HG02623 (cell line): ENCODE results near the gene SPRTN.

Experiments used
- ATAC-seq: cut with Tn5 transposase; IDR thresholded peaks from one replicate; pipeline ENCODE4 v1.9.1; 2021; ENCODE audit warnings: moderate library complexity; ENCODE audit not compliant: unreplicated experiment

SPRTN gene

GRCh38 chr1:231338270-231339128 lies at the start of gene SPRTN:
SPRTN (plus strand) TSS chr1:231338293; CDS start chr1:231338384, 91 bp downstream.
- peak; percentile 5 for ATAC-seq

DNA sequence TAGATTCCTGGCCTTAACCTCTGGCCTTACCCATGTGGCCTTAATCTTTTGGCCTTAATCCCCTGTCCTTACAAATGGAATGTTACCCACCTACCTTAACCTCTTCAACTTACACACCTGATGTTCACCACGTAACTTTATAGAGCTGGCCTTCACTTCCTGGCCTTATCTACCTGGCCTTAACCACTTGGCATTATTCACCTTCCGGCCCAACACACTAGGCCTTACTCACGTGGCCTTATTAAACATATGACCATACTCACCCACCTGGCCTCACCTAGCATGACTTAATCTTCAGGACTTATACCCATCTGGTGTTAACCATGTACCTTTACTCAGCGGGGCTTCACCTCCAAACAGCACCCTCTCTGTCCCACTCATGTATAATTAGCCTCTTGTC lies 42.2 kb upstream of the SPRTN start:
- ATAC-seq, result no peak

GRCh38 chr1:231301990-231302389 lies 36.1 kb upstream of the SPRTN start:
- ATAC-seq, result no peak

GRCh38 chr1:231310391-231310934 lies 27.6 kb upstream of the SPRTN start:
- ATAC-seq, result no peak

- no peak for ATAC-seq
Observed at GRCh38 chr1:231311720-231312431, 26.2 kb upstream of the SPRTN start.

GRCh38 chr1:231312432-231312788 lies 25.7 kb upstream of the SPRTN start:
- ATAC-seq, result no peak

DNA sequence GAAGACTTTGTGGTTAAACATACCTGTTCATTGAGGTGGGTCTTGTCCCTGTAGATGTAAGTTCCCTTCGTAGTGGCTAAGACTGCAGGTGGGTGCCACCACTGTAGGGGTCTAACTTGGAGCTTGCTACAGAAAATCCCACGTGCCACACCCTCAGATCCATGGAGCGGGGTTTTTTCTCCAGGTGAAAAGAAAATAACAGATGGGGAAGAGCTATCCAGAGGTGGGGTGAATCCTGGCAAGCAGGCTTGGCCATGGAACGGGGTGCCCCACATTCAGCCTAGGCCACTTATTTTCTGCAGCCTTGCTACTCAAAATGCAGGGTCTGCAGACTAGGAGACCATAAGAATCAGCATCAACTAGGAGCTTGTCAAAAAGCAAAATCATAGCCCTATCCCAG lies 24.4 kb upstream of the SPRTN start:
- ATAC-seq, result no peak

DNA sequence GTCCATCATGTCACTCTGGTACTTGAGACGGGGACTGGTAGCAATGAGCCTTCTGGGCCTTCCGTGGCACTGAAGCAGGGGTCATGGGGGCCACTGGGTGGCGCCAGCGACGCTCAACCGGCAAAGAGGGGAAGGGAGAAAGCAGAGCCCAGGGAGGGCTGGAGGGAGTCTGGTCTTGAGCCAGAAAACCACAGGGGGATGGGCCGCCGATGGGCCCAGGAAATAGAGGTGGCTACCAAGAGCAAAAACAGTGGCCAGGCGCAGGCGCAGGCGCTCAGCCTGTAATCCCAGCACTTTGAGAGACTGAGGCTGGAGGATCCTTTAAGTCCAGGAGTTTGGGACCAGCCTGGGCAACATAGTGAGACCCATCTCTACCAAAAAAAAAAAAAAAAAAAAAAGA lies 22.2 kb upstream of the SPRTN start:
- no peak for ATAC-seq

GRCh38 chr1:231317306-231318014 lies 20.6 kb upstream of the SPRTN start:
- no peak for ATAC-seq

DNA sequence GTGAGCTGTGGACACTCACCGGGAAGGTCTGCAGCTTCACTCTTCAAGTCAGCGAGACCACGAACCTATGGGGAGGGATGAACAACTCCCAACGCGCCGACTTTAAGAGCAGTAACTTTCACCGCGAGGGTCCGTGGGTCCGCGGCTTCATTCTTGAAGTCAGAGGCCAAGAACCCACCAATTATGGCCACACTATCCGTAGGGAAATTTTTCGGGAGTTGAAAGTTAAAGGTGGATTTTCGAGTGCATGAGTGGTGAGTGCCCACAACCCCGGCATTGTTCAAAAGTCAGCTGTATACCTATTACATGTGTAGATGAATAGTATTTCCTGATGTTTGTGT lies 20.1 kb upstream of the SPRTN start:
- ATAC-seq, result no peak

DNA sequence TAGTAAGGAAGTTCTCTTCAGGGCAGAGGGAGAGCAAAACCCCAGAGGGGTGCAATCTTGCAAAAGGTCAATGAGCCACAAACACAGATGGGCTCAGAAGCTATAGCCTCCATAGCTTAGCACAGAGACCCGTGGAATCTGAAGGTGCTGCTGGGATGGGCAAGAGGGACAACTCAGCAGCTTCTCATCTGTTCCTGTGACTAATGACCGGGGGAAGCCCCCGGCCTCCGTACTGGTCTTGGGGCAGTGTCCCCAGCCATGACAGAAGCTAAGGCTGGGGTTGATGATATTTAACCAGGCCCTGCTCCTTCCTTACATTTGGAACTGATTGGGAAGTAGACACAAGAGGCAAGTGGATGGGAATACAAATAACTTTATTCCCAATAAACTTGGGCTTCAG lies 19.5 kb upstream of the SPRTN start:
- ATAC-seq, result no peak

- no peak for ATAC-seq
Observed at GRCh38 chr1:231319080-231319479, 19.0 kb upstream of the SPRTN start.

GRCh38 chr1:231322880-231323530 lies 15.1 kb upstream of the SPRTN start:
- ATAC-seq, result no peak

DNA sequence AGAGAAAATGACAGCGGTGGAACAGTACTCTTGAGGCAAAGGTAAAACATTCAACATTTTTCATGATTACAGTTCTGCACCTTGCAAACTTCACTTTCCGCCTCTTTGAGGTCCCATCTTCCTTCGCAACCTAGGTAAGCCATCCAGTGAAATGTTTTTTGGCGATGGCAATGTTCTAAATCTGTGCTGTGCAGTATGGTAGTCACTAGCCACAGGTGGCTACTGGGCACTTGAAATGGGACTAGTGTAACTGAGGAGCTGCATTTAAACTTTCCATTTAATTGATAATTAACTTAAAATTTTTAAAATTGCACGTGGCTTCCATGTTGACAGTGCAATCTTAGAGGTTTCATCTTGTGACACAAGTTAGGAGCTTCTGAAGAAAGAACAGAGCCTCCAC lies 13.4 kb upstream of the SPRTN start:
- no peak for ATAC-seq

DNA sequence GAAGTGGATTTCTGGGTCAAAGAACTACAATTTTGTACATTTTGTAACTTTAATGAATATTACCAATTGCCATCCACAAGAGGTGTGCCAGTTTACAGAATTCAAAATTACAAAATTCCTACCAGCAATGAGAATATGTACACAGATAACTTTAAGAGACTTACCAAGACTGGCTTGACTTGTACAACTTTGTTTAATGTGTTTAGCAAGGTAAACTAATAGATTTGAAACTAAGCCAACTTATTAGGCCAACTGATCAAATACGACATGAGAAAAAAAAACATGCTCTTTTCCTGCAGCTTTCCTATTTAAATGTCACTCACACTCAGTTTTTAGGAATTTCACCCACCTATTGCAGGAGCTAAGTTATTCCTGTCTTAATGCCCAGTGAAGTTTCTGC lies 11.8 kb upstream of the SPRTN start:
- no peak for ATAC-seq

GRCh38 chr1:231327617-231328016 lies 10.5 kb upstream of the SPRTN start:
- no peak for ATAC-seq

DNA sequence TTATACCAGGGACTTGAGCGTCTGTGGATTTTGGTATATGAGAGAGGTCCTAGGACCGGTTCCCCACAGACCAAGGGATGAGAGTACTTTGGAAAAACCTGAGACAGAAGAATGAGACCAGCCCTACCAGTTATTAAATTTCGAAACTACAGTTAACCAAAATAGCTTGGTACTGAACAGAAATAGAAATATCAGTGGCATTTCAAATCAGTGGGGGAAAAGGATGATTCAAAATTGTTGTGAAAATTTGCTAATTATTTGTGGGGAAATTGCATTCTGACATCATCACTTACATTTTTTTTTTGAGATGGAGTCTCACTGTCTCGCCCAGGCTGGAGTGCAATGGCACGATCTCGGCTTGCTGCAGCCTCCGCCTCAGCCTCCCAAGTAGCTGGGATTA lies 8.6 kb upstream of the SPRTN start:
- no peak for ATAC-seq

- ATAC-seq, result no peak
Observed at GRCh38 chr1:231332761-231333160, 5.3 kb upstream of the SPRTN start.

DNA sequence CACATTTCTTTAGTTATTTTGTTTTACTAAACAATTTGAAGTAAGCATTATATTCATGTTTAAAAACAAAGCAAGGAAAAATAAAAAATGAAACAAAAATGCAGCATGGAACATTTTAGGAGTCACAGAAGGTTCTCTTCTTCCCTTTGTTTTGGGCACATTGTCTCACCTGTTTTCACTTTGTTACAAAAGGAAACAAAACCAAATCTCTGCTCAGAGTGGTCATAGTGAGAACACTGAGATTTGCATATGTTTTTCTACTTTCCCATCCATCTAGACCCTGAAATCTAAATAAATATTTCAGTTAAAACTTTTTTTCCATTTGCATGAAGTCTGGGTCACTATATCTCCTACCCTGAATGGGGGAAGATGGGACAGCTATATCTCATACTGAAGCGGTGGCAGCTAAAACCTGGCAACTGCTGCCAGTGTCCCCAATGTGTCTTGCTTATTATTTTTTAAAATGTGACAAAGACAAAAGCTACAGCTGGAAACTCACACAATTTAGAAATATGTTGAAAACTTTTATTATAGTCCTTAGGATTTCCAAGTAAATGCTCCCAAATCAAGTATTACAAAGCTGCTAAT lies 3.9 kb upstream of the SPRTN start:
- no peak for ATAC-seq

- ATAC-seq, result no peak
Observed at GRCh38 chr1:231334952-231335351, 3.1 kb upstream of the SPRTN start.
